ENCODE results near the gene UGT1A1.

GRCh38 chr2:233791883-233792329, 31.8 kb downstream of the UGT1A1 start:
- TF ChIP-seq TBP (optimal IDR thresholded peaks at IDR 0.05; ENCODE audit: low read depth, low read length) = no peak
- no peak for TF ChIP-seq POLR2A (conservative IDR thresholded peaks at IDR 0.05)
- no peak for TF ChIP-seq USF2 (CRISPR knock-in tag; IDR thresholded peaks at IDR 0.05)
- TF ChIP-seq NFATC3 (IDR thresholded peaks at IDR 0.05) = no peak
- no peak for TF ChIP-seq CTCF (IDR thresholded peaks at IDR 0.05 in 2 of 3, conservative IDR thresholded peaks at IDR 0.05 in 1 of 3; ENCODE audit: insufficient read depth in 2 of 3, low read depth in 1 of 3, low read length in 3 of 3)
- TF ChIP-seq ZBTB26 (CRISPR knock-in tag; IDR thresholded peaks at IDR 0.05) = no peak
- TF ChIP-seq CHD2 (IDR thresholded peaks at IDR 0.05; ENCODE audit: low read depth, low read length) = no peak
- TF ChIP-seq TFAP4 (CRISPR knock-in tag; IDR thresholded peaks at IDR 0.05; ENCODE audit: borderline replicate concordance) = no peak
- TF ChIP-seq TCF15 (CRISPR knock-in tag; IDR thresholded peaks at IDR 0.05) = no peak
- TF ChIP-seq FOXP1 (CRISPR knock-in tag; IDR thresholded peaks at IDR 0.05) = no peak
- TF ChIP-seq SREBF2 (CRISPR knock-in tag; IDR thresholded peaks at IDR 0.05) = no peak
